NCI-H128 (cell line): ENCODE results near the gene ITGB3.
"Not testable (repeated sequence)": the region's sequence is repeated elsewhere in the genome, so short reads cannot be mapped to it uniquely, and the experiment has no call there.

ENCODE experiments used
- DNase-seq: peaks from one replicate; lab custom pipeline; 2025; ENCODE audit not compliant: unreplicated experiment; lab: John Stamatoyannopoulos, UW

The ITGB3 gene

GRCh38 chr17:47243737-47244598 is 9.7 kb upstream of the ITGB3 start:
- no peak for DNase-seq

DNA sequence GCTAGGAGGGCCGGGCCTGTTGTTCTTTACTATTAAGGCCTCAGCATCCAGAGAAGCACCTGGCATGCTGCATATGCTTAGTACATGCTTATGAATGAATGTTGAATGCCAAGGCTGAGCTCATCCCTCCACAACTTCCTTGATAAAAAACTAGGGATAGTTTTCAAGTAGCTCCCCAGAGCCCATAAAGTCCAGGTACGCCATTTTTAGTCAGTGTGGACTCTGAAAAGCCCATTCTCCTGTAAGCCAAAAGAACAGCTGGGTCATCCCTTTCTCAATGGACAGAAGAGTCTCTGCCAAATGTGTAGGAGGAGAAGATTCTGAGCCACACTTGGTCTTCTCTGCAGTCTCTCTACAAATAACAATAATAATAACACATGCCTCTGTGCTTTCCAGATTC is 8.9 kb upstream of the ITGB3 start:
- DNase-seq = no peak

- DNase-seq = no peak
Measured at GRCh38 chr17:47246120-47246519, 7.5 kb upstream of the ITGB3 start.

GRCh38 chr17:47250855-47251254 is 2.8 kb upstream of the ITGB3 start:
- DNase-seq = no peak

GRCh38 chr17:47251421-47251940 is 2.1 kb upstream of the ITGB3 start:
- no peak for DNase-seq

DNA sequence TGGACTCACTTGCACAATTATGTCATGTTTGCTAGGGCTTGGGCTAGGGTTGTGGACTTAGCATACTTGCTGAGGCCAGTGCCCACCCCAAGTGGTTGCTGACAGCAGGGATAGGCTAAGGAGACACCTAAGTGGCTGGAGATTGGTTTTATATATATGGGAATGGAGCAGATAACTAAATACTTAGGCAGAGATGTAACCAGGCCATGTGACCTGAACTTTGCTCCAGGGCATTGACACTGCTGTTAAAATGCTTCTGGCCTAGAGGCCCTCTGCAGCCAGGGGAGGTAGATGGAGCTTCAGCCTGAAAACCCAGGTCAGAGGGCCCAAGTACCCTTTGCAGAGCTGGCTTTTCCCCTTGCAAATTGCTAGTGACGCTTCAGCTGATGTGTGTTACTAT is 1.4 kb upstream of the ITGB3 start:
- no peak for DNase-seq

GRCh38 chr17:47252766-47253512 is 688 bp upstream of the ITGB3 start:
- no peak for DNase-seq

- no peak for DNase-seq
Measured at GRCh38 chr17:47254403-47254943, 846 bp downstream of the ITGB3 start.

GRCh38 chr17:47257651-47258339 is 4.2 kb downstream of the ITGB3 start:
- DNase-seq = no peak

DNA sequence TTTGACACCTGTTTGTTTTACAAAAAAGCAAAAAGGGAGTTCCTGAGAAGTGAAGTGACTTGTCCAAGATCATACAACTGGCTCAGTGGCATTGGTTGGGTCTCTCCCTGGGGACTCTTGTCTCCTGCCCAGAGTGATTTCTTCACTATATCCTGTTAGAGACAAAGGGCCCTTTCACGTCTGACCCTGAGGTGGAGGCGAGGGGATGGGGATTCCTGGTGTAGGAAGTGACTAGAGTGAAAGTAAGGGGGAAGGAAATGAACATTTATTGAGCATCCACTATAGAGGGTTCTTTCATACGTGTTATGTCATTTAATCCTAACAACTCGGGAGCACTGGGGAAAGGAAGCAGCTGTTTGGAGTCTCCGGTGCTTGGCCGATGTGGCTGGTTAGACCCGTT is 9.0 kb downstream of the ITGB3 start:
- no peak for DNase-seq

DNA sequence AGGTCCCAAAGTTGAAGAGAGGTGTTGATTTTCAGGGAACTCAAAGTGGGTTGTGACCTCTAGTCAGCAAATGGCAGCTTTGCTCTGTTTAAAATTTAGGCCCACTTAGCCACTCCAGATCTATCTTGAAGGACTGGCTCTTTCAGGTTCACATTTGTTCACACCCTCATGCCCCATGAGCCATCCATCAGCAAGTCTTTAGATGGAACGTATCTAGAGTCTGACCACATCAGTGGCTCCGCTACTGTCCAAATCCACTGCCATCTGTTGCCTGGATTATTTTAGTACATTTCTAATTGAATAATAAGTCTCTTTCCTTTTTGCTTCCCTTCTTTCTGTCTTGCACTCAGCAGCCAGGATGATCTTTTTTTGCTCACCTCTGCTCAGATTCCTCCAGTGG is 10.5 kb downstream of the ITGB3 start:
- no peak for DNase-seq

- no peak for DNase-seq
Measured at GRCh38 chr17:47265983-47266541, 12.4 kb downstream of the ITGB3 start.

GRCh38 chr17:47266782-47267181 is 13.2 kb downstream of the ITGB3 start:
- no peak for DNase-seq

- no peak for DNase-seq
Measured at GRCh38 chr17:47267354-47267828, 13.8 kb downstream of the ITGB3 start.

GRCh38 chr17:47268964-47269363 is 15.3 kb downstream of the ITGB3 start:
- not testable (repeated sequence) for DNase-seq

- not testable (repeated sequence) for DNase-seq
Measured at GRCh38 chr17:47269561-47270280, 16.1 kb downstream of the ITGB3 start.

DNA sequence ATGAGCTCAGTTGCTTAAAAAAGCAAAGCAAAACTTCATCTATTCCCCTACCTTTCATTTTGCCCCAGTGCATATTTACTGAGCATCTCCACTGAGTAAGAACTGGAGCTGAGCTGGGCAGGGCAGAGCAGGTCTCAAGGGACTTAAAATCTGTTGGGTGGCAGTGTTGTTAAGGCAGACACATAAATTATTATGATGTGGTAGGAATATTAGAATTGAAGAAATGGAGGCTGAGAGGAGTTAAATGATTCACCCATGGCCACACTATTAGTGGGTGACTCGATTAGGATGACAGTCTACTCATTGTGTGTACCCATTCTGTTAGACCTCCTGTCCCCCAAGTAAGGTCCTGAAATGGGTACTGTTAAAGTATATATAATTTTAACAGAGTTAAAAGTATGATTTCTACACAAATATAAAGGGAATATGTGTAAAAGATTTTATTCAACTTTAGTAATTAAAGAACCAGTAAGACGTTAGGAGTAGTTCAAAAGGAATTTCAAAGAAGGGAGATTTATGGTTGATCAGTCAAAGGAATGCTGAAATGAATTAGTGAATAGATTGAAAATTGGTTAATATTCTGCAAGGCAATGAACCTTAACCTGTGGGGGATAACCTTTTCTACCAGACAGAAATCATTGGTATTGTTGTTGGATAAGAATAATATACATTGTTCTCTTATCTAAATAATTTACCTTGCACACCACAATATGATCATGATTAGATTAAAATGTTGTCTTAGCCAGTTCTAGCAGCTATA is 17.5 kb downstream of the ITGB3 start:
- no peak for DNase-seq

GRCh38 chr17:47272491-47272890 is 18.9 kb downstream of the ITGB3 start:
- DNase-seq = no peak

DNA sequence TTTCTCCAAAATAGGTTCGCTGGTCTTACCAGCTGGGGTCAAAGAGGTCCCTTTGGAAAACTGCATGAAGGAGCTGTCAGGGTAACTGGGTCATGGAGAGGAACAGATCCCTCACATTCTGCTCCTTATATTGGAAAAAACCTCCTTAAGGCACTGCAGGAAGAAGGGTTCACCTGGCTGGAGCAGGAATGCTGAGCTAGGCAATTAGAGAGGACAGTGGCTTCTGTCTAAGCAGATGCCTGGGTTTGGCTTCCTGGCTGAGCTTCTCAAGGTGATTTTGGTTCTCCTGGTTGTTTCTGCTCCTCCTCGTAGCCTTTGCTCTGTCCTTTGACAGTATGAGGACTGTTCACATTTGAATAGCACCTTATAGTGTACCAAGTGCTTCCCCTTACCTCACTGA is 19.6 kb downstream of the ITGB3 start:
- no peak for DNase-seq
